CD14-positive monocyte (primary cell): ENCODE data around the gene CDK5R2. TPM values are rescaled to one million over a fixed set of nuclear protein-coding genes. Genes with fewer than 3 reads are reported as not detected.

Source experiments
- DNase-seq, 3 donors: peaks; one replicate each; pipeline ENCODE4 v3.0.0-alpha.2; 2011 to 2022
- H2AFZ ChIP-seq: 2 replicates; pipeline ENCODE4 v1.6.0; 2012; ENCODE audit warnings: mild to moderate bottlenecking, low read depth, low read length, inconsistent platforms; ENCODE audit not compliant: insufficient read depth, poor library complexity, severe bottlenecking
- H3K27ac ChIP-seq, 2 donors: 1 replicate in 1 of 2; 2 replicates in 1 of 2; pipeline ENCODE4 v1.5.1; 2012 to 2013; ENCODE audit warnings: low read length in 2 of 2, control low read depth in 1 of 2, inconsistent platforms in 1 of 2, low read depth in 1 of 2, mild to moderate bottlenecking in 1 of 2
- H3K27me3 ChIP-seq, 2 donors: one replicate each; pipeline versions ENCODE4 v1.6.0 to v1.6.1; 2011 to 2013; ENCODE audit warnings: low read length in 2 of 2; ENCODE audit not compliant: control insufficient read depth in 2 of 2, insufficient read depth in 2 of 2
- H3K36me3 ChIP-seq, 2 donors: replicated peaks in 1 of 2; 1 replicate in 1 of 2; 2 replicates in 1 of 2; pipeline versions ENCODE4 v1.5.1 to v1.6.1; 2012 to 2013; ENCODE audit warnings: low read length in 2 of 2, control low read depth in 1 of 2, inconsistent platforms in 1 of 2, mild to moderate bottlenecking in 1 of 2; ENCODE audit not compliant: insufficient read depth in 2 of 2, control insufficient read depth in 1 of 2
- H3K4me1 ChIP-seq, 2 donors: 1 replicate in 1 of 2; 2 replicates in 1 of 2; pipeline versions ENCODE4 v1.5.1 to v1.6.1; 2012 to 2013; ENCODE audit warnings: low read length in 2 of 2, control low read depth in 1 of 2, inconsistent platforms in 1 of 2, mild to moderate bottlenecking in 1 of 2, moderate library complexity in 1 of 2; ENCODE audit not compliant: insufficient read depth in 2 of 2, control insufficient read depth in 1 of 2
- H3K4me2 ChIP-seq: replicated peaks from 2 replicates; pipeline ENCODE3; 2012; ENCODE audit warnings: low read length, moderate library complexity, mild to moderate bottlenecking; ENCODE audit not compliant: poor library complexity, severe bottlenecking; ENCODE audit errors: extremely low read depth
- H3K4me3 ChIP-seq, 3 experiments: fragments of 200-600 bp in 1 of 3; sonication (generic) in 1 of 3; replicated peaks in 1 of 3; 1 replicate in 2 of 3; 2 replicates in 1 of 3; pipeline ENCODE4 v1.5.1; 2011 to 2013; ENCODE audit warnings: low read length in 3 of 3, mild to moderate bottlenecking in 3 of 3, control low read depth in 2 of 3, low read depth in 2 of 3, inconsistent platforms in 1 of 3, moderate library complexity in 1 of 3
- H3K79me2 ChIP-seq: 2 replicates; pipeline ENCODE4 v1.6.0; 2012; ENCODE audit warnings: mild to moderate bottlenecking, control low read depth, inconsistent platforms, low read length, moderate library complexity; ENCODE audit not compliant: insufficient read depth
- H3K9ac ChIP-seq: 2 replicates; pipeline ENCODE4 v1.6.0; 2017; ENCODE audit warnings: low read length, mild to moderate bottlenecking; ENCODE audit not compliant: insufficient read depth, poor library complexity, severe bottlenecking
- H3K9me3 ChIP-seq, 2 donors: replicated peaks in 1 of 2; 1 replicate in 1 of 2; 2 replicates in 1 of 2; pipeline versions ENCODE4 v1.5.1 to v1.6.1; 2012 to 2013; ENCODE audit warnings: low read length in 2 of 2, control low read depth in 1 of 2; ENCODE audit not compliant: control insufficient read depth in 1 of 2, insufficient read depth in 1 of 2
- H4K20me1 ChIP-seq: 2 replicates; pipeline ENCODE4 v1.6.0; 2012; ENCODE audit warnings: mild to moderate bottlenecking, low read length, control low read depth, moderate library complexity; ENCODE audit not compliant: insufficient read depth
- H3K27ac Mint-ChIP-seq, 7 donors: one replicate each; pipeline ENCODE4 v1.8.0; 2020; ENCODE audit warnings: mild to moderate bottlenecking in 7 of 7, mixed read lengths in 7 of 7, moderate library complexity in 6 of 7, inconsistent platforms in 2 of 7
- H3K27me3 Mint-ChIP-seq, 3 donors: one replicate each; pipeline ENCODE4 v1.8.0; 2021 to 2022; ENCODE audit warnings: low read depth in 3 of 3, mild to moderate bottlenecking in 3 of 3, mixed read lengths in 3 of 3, moderate library complexity in 3 of 3, inconsistent platforms in 1 of 3
- H3K36me3 Mint-ChIP-seq, 2 donors: one replicate each; pipeline ENCODE4 v1.8.0; 2020; ENCODE audit warnings: mixed read lengths in 2 of 2, inconsistent platforms in 1 of 2, mild to moderate bottlenecking in 1 of 2
- H3K4me1 Mint-ChIP-seq: one replicate; pipeline ENCODE4 v1.8.0; 2020; ENCODE audit warnings: mild to moderate bottlenecking, mixed read lengths
- H3K4me3 Mint-ChIP-seq, 2 donors: one replicate each; pipeline ENCODE4 v1.8.0; 2020; ENCODE audit warnings: mild to moderate bottlenecking in 2 of 2, mixed read lengths in 2 of 2, moderate library complexity in 1 of 2
- H3K9me3 Mint-ChIP-seq, 7 donors: one replicate each; pipeline ENCODE4 v1.8.0; 2020 to 2022; ENCODE audit warnings: mixed read lengths in 7 of 7, mild to moderate bottlenecking in 6 of 7, moderate library complexity in 6 of 7, inconsistent platforms in 2 of 7
- CTCF ChIP-seq: fragments of 200-600 bp; IDR thresholded peaks from one replicate; pipeline ENCODE4 v1.8.0; 2022; ENCODE audit warnings: antibody characterized with exemption, mild to moderate bottlenecking
- WGBS: methylation state at CpG from one replicate; pipeline ENCODE4 v1.1.5; 2013; ENCODE audit warnings: missing lambda C conversion rate; ENCODE audit not compliant: insufficient coverage; 5-methylcytosine and 5-hydroxymethylcytosine counted together
- intact Hi-C, 2 donors: fragments of 100-400 bp; cut with micrococcal nuclease; formaldehyde crosslinking; loops; one replicate each; pipeline versions ENCODE4 v1.15.0 to v1.15.1; 2023
- polyA plus RNA-seq, 3 donors: library from polyadenylated mRNA; depleted of rRNA in 1 of 3; unstranded in 2 of 3; stranded (reverse) in 1 of 3; fragments of 300-500 nt in 2 of 3; fragments of >200 nt in 1 of 3; fragmentation: Illumina TruSeq in 2 of 3; gene quantifications; 1 replicate in 2 of 3; 2 replicates in 1 of 3; pipeline ENCODE4 v1.2.3, GENCODE V29; 2012 to 2021

The CDK5R2 gene
- polyA plus RNA-seq, 3 donors = not detected

GRCh38 chr2:218991674-218992168, 32.3 kb downstream of the CDK5R2 start:
- no peak for TF ChIP-seq CTCF
- Mint-ChIP-seq H3K36me3 (peaks cover 0 to 2% of the 10 kb centered on the region in 2 donors), H3K27me3 (peaks cover 91 to 100% (median 95%) of the 10 kb centered on the region in 3 donors), H3K4me3 (peak overlapping the region in 1 of 2 donors; percentile 61), H3K9me3 (peaks cover 0 to 31% (median 7%) of the 10 kb centered on the region in 7 donors), H3K27ac (no peak overlapping the region), H3K4me1 (peaks cover 13% of the 10 kb centered on the region)
- H3K27me3 ChIP-seq = peaks cover 80 to 100% of the 10 kb centered on the region in 2 donors
- H3K27ac ChIP-seq = no peak overlapping the region
- no peak overlapping the region for H3K9ac ChIP-seq
- intact Hi-C loops = loop anchor here in 1 of 2 donors (10.0 kb wide), 1 partner anchor 163 kb away; no protein-coding TSS in a partner anchor
- peaks cover 3 to 13% of the 10 kb centered on the region in 2 donors for H3K4me1 ChIP-seq
- peaks cover 5 to 43% of the 10 kb centered on the region in 2 donors for H3K9me3 ChIP-seq
- no peak overlapping the region for H2AFZ ChIP-seq
- H3K36me3 ChIP-seq = no peaks in the 10 kb centered on the region
- H3K4me2 ChIP-seq = no peak overlapping the region
- H4K20me1 ChIP-seq = no peaks in the 10 kb centered on the region
- DNase-seq = no peak
- H3K79me2 ChIP-seq = no peaks in the 10 kb centered on the region
- no peak overlapping the region for H3K4me3 ChIP-seq
- 5% methylated on average over 8 of the region's 13 CpGs for WGBS

GRCh38 chr2:218992196-218992595, 32.7 kb downstream of the CDK5R2 start:
- Histone ChIP-seq H3K79me2 (no peaks in the 10 kb centered on the region), H2AFZ (no peak overlapping the region), H3K36me3 (no peaks in the 10 kb centered on the region), H3K4me2 (no peak overlapping the region), H3K4me3 (no peak overlapping the region), H3K27ac (no peak overlapping the region), H3K9ac (no peak overlapping the region), H3K9me3 (peaks cover 5 to 43% of the 10 kb centered on the region in 2 donors), H3K27me3 (peaks cover 76 to 100% of the 10 kb centered on the region in 2 donors), H4K20me1 (no peaks in the 10 kb centered on the region), H3K4me1 (peaks cover 3 to 13% of the 10 kb centered on the region in 2 donors)
- H3K4me3 Mint-ChIP-seq = peak overlapping the region in 1 of 2 donors; percentile 61
- peaks cover 90 to 100% (median 95%) of the 10 kb centered on the region in 3 donors for H3K27me3 Mint-ChIP-seq
- TF ChIP-seq CTCF = no peak
- peaks cover 13% of the 10 kb centered on the region for H3K4me1 Mint-ChIP-seq
- intact Hi-C loops = loop anchor here in 1 of 2 donors (10.0 kb wide), 1 partner anchor 163 kb away; no protein-coding TSS in a partner anchor
- H3K27ac Mint-ChIP-seq = peak overlapping the region in 1 of 7 donors; percentile 72
- WGBS = 4% methylated on average over 5 of the region's 7 CpGs
- peaks cover 0 to 30% (median 7%) of the 10 kb centered on the region in 7 donors for H3K9me3 Mint-ChIP-seq
- DNase-seq = no peak
- peaks cover 0 to 3% of the 10 kb centered on the region in 2 donors for H3K36me3 Mint-ChIP-seq
